Measurements from ENCODE around the gene TMEM35B.
A peak's percentile ranks its signal among the peaks of the same experiment; 100 is the strongest.
"Not testable (repeated sequence)": the region's sequence is repeated elsewhere in the genome, so short reads cannot be mapped to it uniquely, and the experiment has no call there.

Gene TMEM35B

GRCh38 chr1:34975771-34976170 is 9.4 kb downstream of the TMEM35B start:
- no peak for DNase-seq

GRCh38 chr1:34975338-34975737 is 9.8 kb downstream of the TMEM35B start:
- no peak for DNase-seq

GRCh38 chr1:34974626-34975025 is 10.5 kb downstream of the TMEM35B start:
- no peak for DNase-seq

- no peak for DNase-seq
These were observed 11.8 kb downstream of the TMEM35B start for GRCh38 chr1:34973326-34973725.

- DNase-seq = no peak
These were observed 14.3 kb downstream of the TMEM35B start for GRCh38 chr1:34970829-34971228.

GRCh38 chr1:34970220-34970735 is 14.9 kb downstream of the TMEM35B start:
- DNase-seq = no peak

DNA sequence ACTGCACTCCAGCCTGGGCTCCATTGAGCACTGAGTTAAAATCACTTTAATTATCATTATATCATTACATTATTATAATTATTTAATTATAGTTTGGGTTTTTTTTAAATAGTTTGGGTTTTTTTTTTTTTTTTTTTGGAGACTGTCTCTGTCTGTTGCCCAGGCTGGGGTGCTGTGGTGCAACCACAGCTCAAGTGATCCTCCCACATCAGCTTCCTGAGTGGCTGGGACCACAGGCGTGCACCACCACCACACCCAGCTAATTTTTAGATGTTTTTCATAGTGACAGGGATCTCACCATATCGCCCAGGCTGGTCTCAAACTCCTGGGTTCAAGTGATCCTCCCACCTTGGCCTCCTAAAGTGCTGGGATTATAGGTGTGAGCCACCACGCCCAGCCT is 16.9 kb downstream of the TMEM35B start:
- DNase-seq = peak; percentile 20

GRCh38 chr1:34967672-34968071 is 17.5 kb downstream of the TMEM35B start:
- not testable (repeated sequence) for DNase-seq

DNA sequence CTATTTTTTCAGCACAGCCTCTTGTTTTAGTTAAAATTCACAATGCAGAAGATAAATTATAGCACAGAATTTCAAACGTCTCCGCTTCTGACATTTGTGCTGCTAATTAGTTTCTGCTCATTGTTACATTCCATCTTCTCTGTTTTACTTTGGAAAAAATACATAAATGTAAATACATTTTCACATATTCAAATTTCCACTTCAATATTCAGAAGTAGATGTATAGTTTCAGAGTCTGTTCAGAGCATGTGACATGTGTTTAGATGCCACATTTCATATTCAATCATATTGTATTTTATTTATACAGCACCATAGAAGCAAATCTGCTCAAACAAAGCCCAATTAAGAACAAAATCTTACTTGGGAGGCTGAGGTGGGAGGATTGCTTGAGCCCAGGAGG is 19.6 kb downstream of the TMEM35B start:
- DNase-seq = no peak

GRCh38 chr1:34950428-34950827 is 34.7 kb downstream of the TMEM35B start:
- no peak for DNase-seq

GRCh38 chr1:34948739-34949138 is 36.4 kb downstream of the TMEM35B start:
- not testable (repeated sequence) for DNase-seq

GRCh38 chr1:34947641-34948314 is 37.4 kb downstream of the TMEM35B start:
- DNase-seq = not testable (repeated sequence)

- DNase-seq = no peak
These were observed 38.9 kb downstream of the TMEM35B start for GRCh38 chr1:34946211-34946610.

- not testable (repeated sequence) for DNase-seq
These were observed 43.3 kb downstream of the TMEM35B start for GRCh38 chr1:34941798-34942197.
